Measurements from ENCODE around the gene NCBP1. TPM values are rescaled to one million over a fixed set of nuclear protein-coding genes. Genes with fewer than 3 reads are reported as not detected.

NCBP1 gene
- total and polyA plus RNA-seq, 2 of the 4 experiments (the other 2 are of a cell fraction), result 17.8 to 46.4 TPM

- Histone ChIP-seq H3K56ac (ENCODE audit: extremely low read depth, insufficient read depth, low read length) (no peak overlapping the region), H4K91ac (ENCODE audit: insufficient read depth, low read depth, low read length) (no peak overlapping the region), H2AK9ac (replicated peaks; ENCODE audit: low read depth, low read length, poor library complexity) (no peak overlapping the region), H3K27ac (ENCODE audit: insufficient read depth, low read length) (no peak overlapping the region), H2BK120ac (ENCODE audit: low read depth, low read length) (no peak overlapping the region), H3K79me1 (ENCODE audit: low read depth in 1 of 2, low read length in 2 of 2) (peaks cover 13 to 27% of the 10 kb centered on the region in 2 experiments), H3K9ac (ENCODE audit: low read depth, low read length) (no peak overlapping the region), H4K5ac (ENCODE audit: low read depth, low read length) (no peak overlapping the region), H2AK5ac (ENCODE audit: low read depth, low read length) (no peak overlapping the region), H3K23ac (ENCODE audit: low read depth, low read length) (no peak overlapping the region), H3K27me3 (ENCODE audit: control insufficient read depth, insufficient read depth, low read length) (no peaks in the 10 kb centered on the region), H3K4ac (ENCODE audit: low read depth, low read length) (no peak overlapping the region), H3K14ac (replicated peaks; ENCODE audit: low read depth, low read length) (no peak overlapping the region), H2BK20ac (ENCODE audit: low read depth, low read length) (no peak overlapping the region), H3K9me3 (ENCODE audit: control insufficient read depth, insufficient read depth, low read length) (no peaks in the 10 kb centered on the region), H2BK5ac (ENCODE audit: low read depth, low read length, poor library complexity, severe bottlenecking) (no peak overlapping the region), H3K9me1 (ENCODE audit: insufficient read depth, low read length) (peaks cover 3% of the 10 kb centered on the region; the same call in 1 of the 2 replicates), H4K8ac (ENCODE audit: low read depth in 2 of 2, low read length in 2 of 2) (no peak overlapping the region), H3K4me2 (ENCODE audit: low read depth, low read length) (no peak overlapping the region), H4K20me1 (ENCODE audit: insufficient read depth, low read length) (peaks cover 1% of the 10 kb centered on the region; the same call in 1 of the 2 replicates), H3K36me3 (ENCODE audit: control insufficient read depth, insufficient read depth, low read length) (peaks cover 24% of the 10 kb centered on the region), H3K4me1 (ENCODE audit: control insufficient read depth, insufficient read depth, low read length) (no peaks in the 10 kb centered on the region), H3K4me3 (ENCODE audit: insufficient read depth, low read depth, low read length) (no peak overlapping the region), H2AFZ (replicated peaks; ENCODE audit: low read length, poor library complexity) (no peak overlapping the region), H3K18ac (ENCODE audit: low read depth, low read length) (no peak overlapping the region), H2BK15ac (ENCODE audit: low read depth, low read length) (no peak overlapping the region)
- in situ Hi-C loops (cut with MboI; ENCODE audit: low sequenced_read_pairs) (no loop called here), intact Hi-C loops (cut with micrococcal nuclease) (no loop called here), dilution Hi-C loops (cut with HindIII; ENCODE audit: low sequenced_read_pairs, unreplicated experiment) (no loop called here)
- ATAC-seq (ENCODE audit: low read depth), result no peak
- no TSS peak for BruUV-seq (replicated peaks)
- CTCF ChIA-PET, result interaction anchor here (0.7 to 1.8 kb wide), 2 partner anchors 10 to 47 kb away, joined by 3 to 6 read pairs; no protein-coding TSS in a partner anchor
- DNase-seq, result no peak
- TF ChIP-seq RFX5 (IDR thresholded peaks at IDR 0.05; ENCODE audit: low read depth, low read length) (no peak), NFE2L2 (IDR thresholded peaks at IDR 0.05; ENCODE audit: low read depth, low read length) (no peak), SMC3 (IDR thresholded peaks at IDR 0.05; ENCODE audit: low read depth, low read length) (no peak), CHD1 (IDR thresholded peaks at IDR 0.05; ENCODE audit: low read depth, low read length) (no peak), MXI1 (IDR thresholded peaks at IDR 0.05; ENCODE audit: borderline replicate concordance, low read depth, low read length) (no peak), ELK1 (IDR thresholded peaks at IDR 0.05; ENCODE audit: borderline replicate concordance, low read depth, low read length) (no peak)
- POLR2A ChIA-PET (ENCODE audit: unreplicated experiment), result interaction anchor here (0.7 kb wide), 1 partner anchor 12 kb away, joined by 4 read pairs; the partner anchor contains the start of genes NCBP1 and TSTD2
These were observed 12.1 kb downstream of the NCBP1 start for GRCh38 chr9:97645720-97646119.
